ENCODE results near the gene ANO10.

- TF ChIP-seq CTCF (IDR thresholded peaks at IDR 0.05; ENCODE audit: insufficient read depth, low read depth, low read length) (no peak), EZH2 (IDR thresholded peaks at IDR 0.05; ENCODE audit: insufficient read depth, low read length) (no peak)
These were observed 23.9 kb downstream of the ANO10 start for GRCh38 chr3:43597961-43598360.
